Retinal pigment epithelial cell (primary cell): Measurements from ENCODE around the gene MYO1C.
"Not testable (repeated sequence)": the region's sequence is repeated elsewhere in the genome, so short reads cannot be mapped to it uniquely, and the experiment has no call there.

Experiments used
- DNase-seq: peaks from one replicate; pipeline ENCODE4 v3.0.0-alpha.2; 2010; ENCODE audit warnings: low read depth
- H3K4me3 ChIP-seq: 2 replicates; pipeline ENCODE4 v1.5.1; 2011; ENCODE audit warnings: mild to moderate bottlenecking, low read length, control low read depth, moderate library complexity
- TF ChIP-seq, protein P1 (sequence below): conservative IDR thresholded peaks from 2 replicates; pipeline ENCODE4 v1.5.1; 2011; ENCODE audit warnings: low read depth, low read length, control low read depth, inconsistent platforms

MYO1C gene

DNA sequence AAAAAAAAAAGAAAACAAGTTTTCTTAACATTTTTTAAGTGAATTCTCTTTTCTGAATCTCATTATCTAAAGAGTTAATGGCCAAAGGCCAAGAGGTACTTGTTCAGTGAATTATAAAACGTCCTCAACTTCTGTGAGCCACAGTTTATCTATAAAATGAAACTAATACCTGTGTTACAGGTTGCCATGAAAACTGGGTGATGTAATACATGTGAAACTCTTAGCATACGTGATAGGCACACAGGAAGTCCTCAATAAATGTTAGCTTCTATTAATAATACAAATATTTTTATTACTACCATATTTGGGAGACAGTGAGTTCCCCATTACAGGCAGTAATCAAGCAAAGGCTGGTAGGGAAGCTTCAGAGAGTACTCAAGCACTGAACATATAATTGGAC is 37.4 kb upstream of the MYO1C start:
- no peak for DNase-seq
- TF ChIP-seq, protein P1, sequence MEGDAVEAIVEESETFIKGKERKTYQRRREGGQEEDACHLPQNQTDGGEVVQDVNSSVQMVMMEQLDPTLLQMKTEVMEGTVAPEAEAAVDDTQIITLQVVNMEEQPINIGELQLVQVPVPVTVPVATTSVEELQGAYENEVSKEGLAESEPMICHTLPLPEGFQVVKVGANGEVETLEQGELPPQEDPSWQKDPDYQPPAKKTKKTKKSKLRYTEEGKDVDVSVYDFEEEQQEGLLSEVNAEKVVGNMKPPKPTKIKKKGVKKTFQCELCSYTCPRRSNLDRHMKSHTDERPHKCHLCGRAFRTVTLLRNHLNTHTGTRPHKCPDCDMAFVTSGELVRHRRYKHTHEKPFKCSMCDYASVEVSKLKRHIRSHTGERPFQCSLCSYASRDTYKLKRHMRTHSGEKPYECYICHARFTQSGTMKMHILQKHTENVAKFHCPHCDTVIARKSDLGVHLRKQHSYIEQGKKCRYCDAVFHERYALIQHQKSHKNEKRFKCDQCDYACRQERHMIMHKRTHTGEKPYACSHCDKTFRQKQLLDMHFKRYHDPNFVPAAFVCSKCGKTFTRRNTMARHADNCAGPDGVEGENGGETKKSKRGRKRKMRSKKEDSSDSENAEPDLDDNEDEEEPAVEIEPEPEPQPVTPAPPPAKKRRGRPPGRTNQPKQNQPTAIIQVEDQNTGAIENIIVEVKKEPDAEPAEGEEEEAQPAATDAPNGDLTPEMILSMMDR, result no peak

DNA sequence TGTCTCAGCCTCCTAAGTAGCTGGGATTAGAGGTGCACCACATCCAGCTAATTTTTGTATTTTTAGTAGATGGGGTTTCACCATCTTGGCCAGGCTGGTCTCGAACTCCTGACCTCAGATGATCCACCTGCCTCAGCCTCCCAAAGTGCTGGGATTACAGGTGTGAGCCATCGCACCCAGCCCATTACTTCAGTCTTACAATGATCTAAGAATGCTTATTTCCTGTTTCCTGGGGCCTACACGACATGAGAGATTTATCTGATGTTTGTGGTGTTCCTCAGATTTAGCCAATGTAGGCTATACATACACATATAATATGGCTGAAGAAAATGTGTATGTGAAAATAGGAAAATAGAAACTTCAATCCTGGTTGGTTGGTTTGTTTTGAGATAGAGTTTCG is 34.4 kb upstream of the MYO1C start:
- not testable (repeated sequence) for DNase-seq

More for the DNA sequence above, 37.4 kb upstream of the MYO1C start:
- H3K4me3 ChIP-seq, result no peak overlapping the region

DNA sequence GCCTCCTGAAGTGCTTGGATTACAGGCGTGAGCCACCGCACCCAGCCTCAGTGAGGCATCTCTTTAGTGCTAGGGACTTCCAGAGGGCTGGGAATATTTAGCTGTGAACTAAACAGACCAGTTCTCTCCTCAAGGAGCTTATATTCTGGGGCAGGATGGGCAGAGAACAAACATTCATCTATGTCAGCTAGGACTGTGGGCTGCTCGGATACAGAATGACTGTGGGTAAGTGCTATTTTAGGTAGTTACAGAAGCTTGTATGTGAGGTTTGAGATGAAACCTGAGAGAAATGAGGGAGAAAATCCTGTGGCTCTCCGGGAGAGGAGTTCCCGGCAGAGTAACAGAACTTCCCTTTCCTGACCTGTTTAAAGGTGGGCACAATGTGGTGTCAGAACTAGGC is 30.1 kb upstream of the MYO1C start:
- TF ChIP-seq, protein P1, result no peak
- DNase-seq, result no peak
- no peak overlapping the region for H3K4me3 ChIP-seq

More for the DNA sequence above, 34.4 kb upstream of the MYO1C start:
- H3K4me3 ChIP-seq, result not testable (repeated sequence)

DNA sequence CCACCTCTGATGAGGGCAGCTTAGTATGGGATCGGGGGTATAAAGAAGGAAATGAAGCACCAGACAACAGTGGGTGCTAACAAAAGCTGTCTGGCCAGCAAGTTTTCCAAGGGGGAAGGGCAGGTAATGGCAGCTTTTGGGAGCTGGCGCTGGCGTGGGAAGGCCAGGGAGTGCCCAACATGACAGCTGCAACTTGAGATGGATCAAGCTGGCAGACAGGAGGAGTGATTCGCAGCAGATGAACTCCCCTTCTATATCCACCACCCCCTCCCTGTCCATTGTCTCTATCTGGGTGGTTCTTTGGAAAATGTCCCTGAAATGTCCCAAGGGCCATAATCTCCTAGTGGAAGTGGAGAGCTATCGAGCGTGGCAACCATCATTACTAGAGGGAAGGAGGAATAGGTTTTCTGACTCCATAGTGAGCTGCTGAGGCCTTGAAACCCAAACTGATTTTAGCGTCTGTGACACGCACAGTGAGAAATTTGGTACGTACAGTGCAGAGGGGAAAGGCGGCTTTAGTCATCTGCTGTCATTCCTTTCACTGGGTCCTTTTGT is 28.7 kb upstream of the MYO1C start:
- DNase-seq, result no peak
- H3K4me3 ChIP-seq, result no peak overlapping the region
- TF ChIP-seq, protein P1, result no peak

DNA sequence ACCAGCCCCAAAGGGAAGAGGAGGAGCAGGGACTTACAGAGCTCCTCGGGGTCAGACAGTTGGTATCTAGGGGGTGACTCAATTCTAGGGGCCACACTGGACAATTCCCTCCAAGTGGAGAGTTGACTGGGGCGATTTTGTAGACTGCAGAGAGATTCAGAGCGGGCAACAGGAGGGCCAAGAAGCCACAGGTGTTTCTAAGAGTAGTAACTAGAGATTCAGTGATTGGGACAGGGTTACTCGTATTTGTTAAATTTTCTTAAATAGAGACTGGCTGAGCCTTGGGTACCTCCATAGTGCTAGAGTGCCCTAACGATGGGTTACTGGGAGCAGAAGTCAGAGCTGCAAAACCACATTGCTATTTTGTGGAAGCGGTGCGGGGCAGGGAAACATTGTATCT is 27.2 kb upstream of the MYO1C start:
- H3K4me3 ChIP-seq, result no peak overlapping the region
- TF ChIP-seq, protein P1, result no peak
- DNase-seq, result no peak

DNA sequence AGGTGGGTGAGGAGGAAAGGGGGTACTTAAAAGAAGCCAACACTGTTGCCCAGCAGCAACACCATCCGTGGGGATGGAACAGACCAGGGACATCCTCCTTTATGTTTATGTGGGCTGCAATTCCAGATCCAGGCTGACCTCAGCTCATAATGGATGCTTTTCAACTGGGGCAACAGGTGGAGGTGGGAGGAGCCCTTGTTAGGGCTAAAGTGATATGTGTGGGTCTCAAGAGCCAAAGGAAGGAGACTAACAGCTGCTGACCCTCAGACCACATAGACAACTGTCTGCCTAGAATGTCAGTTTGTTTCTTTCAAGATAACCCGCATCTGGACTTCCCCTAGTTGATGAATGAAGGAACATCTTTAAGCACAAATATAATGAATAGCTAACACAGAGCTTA is 25.9 kb upstream of the MYO1C start:
- H3K4me3 ChIP-seq, result no peak overlapping the region
- TF ChIP-seq, protein P1, result no peak
- no peak for DNase-seq

DNA sequence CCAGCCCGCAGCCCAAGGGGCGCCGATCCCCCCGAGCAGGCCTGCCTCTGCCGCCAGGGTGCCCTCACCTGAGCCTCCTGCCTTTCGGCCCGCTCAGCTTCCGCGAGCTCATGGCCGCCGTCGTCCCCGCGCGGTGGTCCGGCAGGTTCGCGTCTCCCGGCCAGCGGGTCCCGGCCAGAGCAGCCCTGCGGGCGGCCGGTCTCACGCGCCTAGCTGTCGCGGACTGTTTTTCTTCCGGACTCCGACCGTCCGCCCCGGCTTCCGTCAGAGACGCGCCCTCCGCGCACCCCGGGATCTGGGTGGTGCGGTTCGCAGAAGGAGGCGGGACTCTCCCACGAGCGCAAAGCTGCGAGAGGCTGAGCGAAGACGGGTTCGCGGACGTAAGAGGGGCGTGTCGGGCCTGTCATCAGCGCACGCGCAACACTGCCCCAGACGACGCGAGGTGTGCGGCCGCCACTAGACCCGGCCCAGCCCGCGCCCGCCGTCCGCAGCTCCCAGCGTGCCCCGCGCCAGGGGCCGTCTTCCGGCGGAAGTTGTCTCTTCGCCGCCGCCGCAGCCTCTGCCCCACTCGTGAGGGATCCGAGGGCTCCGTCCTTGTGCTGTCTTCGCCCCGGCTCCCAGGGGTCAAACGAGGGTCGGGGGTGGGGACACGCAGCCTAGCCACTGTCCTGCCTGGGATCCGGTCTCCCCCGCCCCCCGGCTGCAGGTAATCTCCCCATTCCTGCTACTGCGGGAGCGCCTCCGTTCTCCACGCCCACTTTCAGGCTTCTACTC is 24.1 kb upstream of the MYO1C start, which contains the start of gene INPP5K:
Gene INPP5K (minus strand): TSS at position 225 of the 774 bp plus-strand sequence. CDS start 113 bp downstream, at position 112.
- H3K4me3 ChIP-seq, result peak within 1 kb of the TSS; percentile 90
- peak; percentile 96 for DNase-seq
- TF ChIP-seq, protein P1, result no peak
